Keratinocyte (primary cell): Measurements from ENCODE around the gene TMBIM1. TPM values are rescaled to one million over a fixed set of nuclear protein-coding genes. Genes with fewer than 3 reads are reported as not detected.
A peak's percentile ranks its signal among the peaks of the same experiment; 100 is the strongest.

Source experiments
- DNase-seq: peaks from one replicate; pipeline ENCODE4 v3.0.0-alpha.2; 2011; ENCODE audit warnings: low read depth, missing footprints, low spot score
- FAIRE-seq: peaks from 2 replicates; lab custom pipeline; 2011; peaks lifted over from hg19 to GRCh38; lab: Jason Lieb, UNC
- H2AFZ ChIP-seq: 2 replicates; pipeline ENCODE4 v1.6.0; 2012; ENCODE audit warnings: low read length, control low read depth, inconsistent platforms; ENCODE audit not compliant: control insufficient read depth
- H3K27ac ChIP-seq: 2 replicates; pipeline ENCODE4 v1.5.1; 2011; ENCODE audit warnings: low read length; ENCODE audit not compliant: control insufficient read depth, insufficient read depth
- H3K27me3 ChIP-seq: 3 replicates; pipeline ENCODE4 v1.6.0; 2011; ENCODE audit warnings: low read length; ENCODE audit not compliant: control insufficient read depth, insufficient read depth; ENCODE audit errors: extremely low read depth
- H3K36me3 ChIP-seq, 2 experiments: 2 replicates in 1 of 2; 3 replicates in 1 of 2; pipeline ENCODE4 v1.5.1; 2011; ENCODE audit warnings: low read length in 2 of 2, mild to moderate bottlenecking in 1 of 2; ENCODE audit not compliant: control insufficient read depth in 2 of 2, insufficient read depth in 2 of 2; ENCODE audit errors: extremely low read depth in 1 of 2
- H3K4me1 ChIP-seq: 3 replicates; pipeline ENCODE4 v1.5.1; 2011; ENCODE audit warnings: low read length; ENCODE audit not compliant: control insufficient read depth, insufficient read depth; ENCODE audit errors: extremely low read depth
- H3K4me2 ChIP-seq: 3 replicates; pipeline ENCODE4 v1.6.0; 2011; ENCODE audit warnings: low read depth, low read length; ENCODE audit not compliant: control insufficient read depth, insufficient read depth; ENCODE audit errors: extremely low read depth
- H3K4me3 ChIP-seq, 3 experiments: fragments of 200-600 bp in 1 of 3; sonication (generic) in 1 of 3; 2 replicates in 2 of 3; 3 replicates in 1 of 3; pipeline ENCODE4 v1.5.1; 2011 to 2016; ENCODE audit warnings: low read length in 3 of 3, mild to moderate bottlenecking in 3 of 3, control low read depth in 2 of 3, inconsistent platforms in 1 of 3, low read depth in 1 of 3, mixed read lengths in 1 of 3, mixed run types in 1 of 3, moderate library complexity in 1 of 3; ENCODE audit not compliant: control insufficient read depth in 2 of 3, insufficient read depth in 2 of 3; ENCODE audit errors: extremely low read depth in 1 of 3
- H3K79me2 ChIP-seq: 2 replicates; pipeline ENCODE4 v1.6.0; 2012; ENCODE audit warnings: low read length; ENCODE audit not compliant: control insufficient read depth, insufficient read depth
- H3K9ac ChIP-seq: 3 replicates; pipeline ENCODE4 v1.6.0; 2011; ENCODE audit warnings: low read length; ENCODE audit not compliant: control insufficient read depth, insufficient read depth; ENCODE audit errors: extremely low read depth
- H3K9me1 ChIP-seq: 3 replicates; pipeline ENCODE4 v1.6.0; 2011; ENCODE audit warnings: low read length; ENCODE audit not compliant: control insufficient read depth, insufficient read depth; ENCODE audit errors: extremely low read depth
- H3K9me3 ChIP-seq: 2 replicates; pipeline ENCODE4 v1.5.1; 2012; ENCODE audit warnings: low read depth, low read length; ENCODE audit not compliant: control insufficient read depth
- H4K20me1 ChIP-seq: 3 replicates; pipeline ENCODE4 v1.6.0; 2011; ENCODE audit warnings: low read length; ENCODE audit not compliant: control insufficient read depth, insufficient read depth; ENCODE audit errors: extremely low read depth
- CTCF ChIP-seq, 3 experiments: IDR thresholded peaks in 1 of 3; conservative IDR thresholded peaks in 1 of 3; optimal IDR thresholded peaks in 1 of 3; 2 replicates in 2 of 3; 3 replicates in 1 of 3; pipeline versions ENCODE3 to v1.5.1; 2011; ENCODE audit warnings: low read length in 3 of 3, mild to moderate bottlenecking in 3 of 3, moderate library complexity in 2 of 3, control low read depth in 1 of 3, inconsistent platforms in 1 of 3; ENCODE audit not compliant: insufficient read depth in 2 of 3; ENCODE audit errors: extremely low read depth in 1 of 3
- EZH2 ChIP-seq: IDR thresholded peaks from one replicate; pipeline ENCODE4 v1.6.1; 2012; ENCODE audit warnings: inconsistent platforms, mild to moderate bottlenecking, low read length, moderate library complexity
- dilution Hi-C: fragments of 300-500 bp; cut with MboI; formaldehyde crosslinking; loops from one replicate; pipeline ENCODE4 v1.7.0; 2020; ENCODE audit warnings: low sequenced_read_pairs; ENCODE audit not compliant: extremely low pct_ligation_motif_present
- polyA plus RNA-seq, 5 experiments: library from polyadenylated mRNA; depleted of rRNA in 3 of 5; stranded (reverse) in 3 of 5; stranded (forward) in 1 of 5; unstranded in 1 of 5; fragments of >200 nt; gene quantifications; 1 replicate in 1 of 5; 2 replicates in 3 of 5; 3 replicates in 1 of 5; pipeline versions ENCODE4 v1.2.1 to v1.2.3, GENCODE V29; 2011 to 2012; ENCODE audit warnings: missing spikeins in 2 of 5, low read depth in 1 of 5, low replicate concordance in 1 of 5

TMBIM1 gene
- polyA plus RNA-seq, 1 donor (not counting 4 experiments of a cell fraction or from before 2014, with no cell fraction given), result 609 TPM

GRCh38 chr2:218289639-218290315, 2.5 kb downstream of the TMBIM1 start:
- Histone ChIP-seq H3K9me3 (no peaks in the 10 kb centered on the region), H3K4me3 (peak overlapping the region; percentile 74 to 96 (median 96)), H3K36me3 (peaks cover 9 to 17% of the 10 kb centered on the region in 2 experiments), H3K4me2 (peak overlapping the region; percentile 100), H3K9me1 (no peaks in the 10 kb centered on the region), H3K27me3 (no peaks in the 10 kb centered on the region), H3K9ac (peak overlapping the region; percentile 98), H3K27ac (peak overlapping the region; percentile 85), H2AFZ (no peak overlapping the region), H4K20me1 (peaks cover 12% of the 10 kb centered on the region), H3K4me1 (peaks cover 74% of the 10 kb centered on the region), H3K79me2 (peaks cover 63% of the 10 kb centered on the region)
- FAIRE-seq (peak; percentile 64), DNase-seq (no peak)
- no peak for TF ChIP-seq CTCF (optimal IDR thresholded peaks at IDR 0.05 in 1 of 3, IDR thresholded peaks at IDR 0.05 in 1 of 3, conservative IDR thresholded peaks at IDR 0.05 in 1 of 3; ENCODE audit: extremely low read depth in 1 of 3, insufficient read depth in 2 of 3, low read length in 3 of 3)
- dilution Hi-C loops, result no loop called here

- Histone ChIP-seq H3K4me1 (peaks cover 79% of the 10 kb centered on the region), H3K9ac (peak overlapping the region; percentile 87), H3K27me3 (no peaks in the 10 kb centered on the region), H3K27ac (peak overlapping the region; percentile 99), H3K36me3 (peaks cover 17 to 24% of the 10 kb centered on the region in 2 experiments), H3K79me2 (peaks cover 88% of the 10 kb centered on the region), H2AFZ (no peak overlapping the region), H4K20me1 (peaks cover 31% of the 10 kb centered on the region), H3K9me3 (no peaks in the 10 kb centered on the region), H3K4me3 (peak overlapping the region; percentile 32 to 73 (median 66)), H3K4me2 (peak overlapping the region; percentile 96), H3K9me1 (no peaks in the 10 kb centered on the region)
- FAIRE-seq (peak; percentile 52), DNase-seq (no peak)
- dilution Hi-C loops, result no loop called here
- TF ChIP-seq CTCF (optimal IDR thresholded peaks at IDR 0.05 in 1 of 3, IDR thresholded peaks at IDR 0.05 in 1 of 3, conservative IDR thresholded peaks at IDR 0.05 in 1 of 3; ENCODE audit: extremely low read depth in 1 of 3, insufficient read depth in 2 of 3, low read length in 3 of 3) (no peak), EZH2 (no peak)
Measured at GRCh38 chr2:218286570-218287459, 5.5 kb downstream of the TMBIM1 start.
